OCI-LY3 (cell line): ENCODE results near the gene PGAM2.
"Not testable (repeated sequence)": the region's sequence is repeated elsewhere in the genome, so short reads cannot be mapped to it uniquely, and the experiment has no call there.

ENCODE experiments used
- EZH2phosphoT487 ChIP-seq: fragments of 200-600 bp; shearing (Covaris generic); IDR thresholded peaks from 2 replicates; pipeline ENCODE4 v1.6.1; 2018; ENCODE audit warnings: antibody characterized with exemption, mixed run types, low read depth
- TF ChIP-seq, protein P1 (sequence below): fragments of 200-600, 300-600 bp; sonication (generic); IDR thresholded peaks from 2 replicates; pipeline ENCODE4 v1.5.1; 2014; ENCODE audit warnings: antibody characterized with exemption, low read length, low read depth

DNA sequence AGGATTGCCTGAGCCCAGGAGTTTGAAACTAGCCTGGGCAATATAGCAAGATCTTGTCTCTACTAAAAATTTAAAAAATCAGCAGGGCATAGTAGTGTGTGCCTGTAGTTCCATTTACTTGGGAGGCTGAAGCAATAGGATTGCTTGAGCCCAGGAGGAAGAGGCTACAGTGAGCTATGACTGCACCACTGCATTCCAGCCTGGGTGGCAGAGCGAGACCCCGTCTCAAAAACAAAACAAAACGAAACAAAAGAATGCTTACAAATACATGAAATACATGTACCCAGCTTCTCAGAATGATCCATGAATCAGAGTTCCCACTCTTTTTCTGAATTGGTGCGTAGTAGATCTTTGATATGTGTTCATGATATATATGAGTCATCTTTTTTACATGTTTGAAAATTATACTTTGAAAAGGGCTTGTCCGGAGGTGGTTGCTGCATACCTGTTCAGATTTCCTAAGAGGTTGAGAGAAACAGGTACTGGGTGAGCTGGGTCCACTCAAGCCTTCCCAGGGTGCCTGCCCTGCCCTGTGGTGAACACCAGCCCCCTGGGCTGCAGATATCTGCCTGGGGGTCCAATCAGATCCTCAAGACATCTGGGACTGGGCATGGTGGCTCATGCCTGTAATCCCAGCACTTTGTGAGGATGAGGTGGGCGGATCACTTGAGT is 42.4 kb downstream of the PGAM2 start:
- TF ChIP-seq, protein P1, sequence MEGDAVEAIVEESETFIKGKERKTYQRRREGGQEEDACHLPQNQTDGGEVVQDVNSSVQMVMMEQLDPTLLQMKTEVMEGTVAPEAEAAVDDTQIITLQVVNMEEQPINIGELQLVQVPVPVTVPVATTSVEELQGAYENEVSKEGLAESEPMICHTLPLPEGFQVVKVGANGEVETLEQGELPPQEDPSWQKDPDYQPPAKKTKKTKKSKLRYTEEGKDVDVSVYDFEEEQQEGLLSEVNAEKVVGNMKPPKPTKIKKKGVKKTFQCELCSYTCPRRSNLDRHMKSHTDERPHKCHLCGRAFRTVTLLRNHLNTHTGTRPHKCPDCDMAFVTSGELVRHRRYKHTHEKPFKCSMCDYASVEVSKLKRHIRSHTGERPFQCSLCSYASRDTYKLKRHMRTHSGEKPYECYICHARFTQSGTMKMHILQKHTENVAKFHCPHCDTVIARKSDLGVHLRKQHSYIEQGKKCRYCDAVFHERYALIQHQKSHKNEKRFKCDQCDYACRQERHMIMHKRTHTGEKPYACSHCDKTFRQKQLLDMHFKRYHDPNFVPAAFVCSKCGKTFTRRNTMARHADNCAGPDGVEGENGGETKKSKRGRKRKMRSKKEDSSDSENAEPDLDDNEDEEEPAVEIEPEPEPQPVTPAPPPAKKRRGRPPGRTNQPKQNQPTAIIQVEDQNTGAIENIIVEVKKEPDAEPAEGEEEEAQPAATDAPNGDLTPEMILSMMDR: not testable (repeated sequence)
- not testable (repeated sequence) for TF ChIP-seq EZH2phosphoT487
